ENCODE results near the gene SERPINB5.

Gene SERPINB5

DNA sequence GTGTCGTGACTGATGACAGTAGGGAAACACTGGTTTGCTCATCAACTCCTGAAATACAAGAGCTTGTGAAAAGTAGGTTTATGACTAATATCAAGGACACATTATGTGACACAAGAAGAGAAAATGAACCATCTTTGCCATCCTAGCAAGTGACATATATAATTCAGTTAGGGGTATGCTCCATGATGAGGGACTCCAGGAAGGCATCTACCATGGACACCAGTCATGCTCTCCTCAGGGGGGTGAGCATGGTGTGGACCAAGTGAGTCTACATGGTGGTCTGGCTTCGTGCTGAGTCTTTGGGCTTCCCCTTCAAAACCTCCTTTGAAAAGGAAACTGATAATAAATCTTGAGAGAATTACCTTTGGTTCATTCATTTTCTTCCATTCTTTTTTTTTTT is 11.7 kb upstream of the SERPINB5 start:
- Histone ChIP-seq H3K4me1 (ENCODE audit: low read length) (no peaks in the 10 kb centered on the region), H3K4me2 (ENCODE audit: low read depth, low read length) (no peak overlapping the region), H3K9ac (ENCODE audit: low read length) (no peak overlapping the region), H3K9me2 (replicated peaks; ENCODE audit: insufficient read depth, low read length) (no peaks in the 10 kb centered on the region), H3K36me3 (replicated peaks; ENCODE audit: insufficient read depth, low read length) (no peaks in the 10 kb centered on the region), H3K9me3 (replicated peaks; ENCODE audit: insufficient read depth, low read length) (no peaks in the 10 kb centered on the region), H3K4me3 (ENCODE audit: low read length) (no peak overlapping the region), H3F3A (ENCODE audit: insufficient read depth, low read length) (no peaks in the 10 kb centered on the region), H4K20me1 (ENCODE audit: insufficient read depth, low read length) (no peaks in the 10 kb centered on the region), H3K79me2 (ENCODE audit: low read length) (no peaks in the 10 kb centered on the region), H3K27ac (ENCODE audit: low read length) (no peak overlapping the region), H3K27me3 (replicated peaks; ENCODE audit: insufficient read depth, low read length) (no peaks in the 10 kb centered on the region), H2AFZ (ENCODE audit: low read length) (no peak overlapping the region)
- TF ChIP-seq EZH2phosphoT487 (IDR thresholded peaks at IDR 0.05; ENCODE audit: low read length), result no peak
- no peak for TF ChIP-seq EZH2 (optimal IDR thresholded peaks at IDR 0.05; ENCODE audit: low read depth, low read length)
- TF ChIP-seq, protein P1, sequence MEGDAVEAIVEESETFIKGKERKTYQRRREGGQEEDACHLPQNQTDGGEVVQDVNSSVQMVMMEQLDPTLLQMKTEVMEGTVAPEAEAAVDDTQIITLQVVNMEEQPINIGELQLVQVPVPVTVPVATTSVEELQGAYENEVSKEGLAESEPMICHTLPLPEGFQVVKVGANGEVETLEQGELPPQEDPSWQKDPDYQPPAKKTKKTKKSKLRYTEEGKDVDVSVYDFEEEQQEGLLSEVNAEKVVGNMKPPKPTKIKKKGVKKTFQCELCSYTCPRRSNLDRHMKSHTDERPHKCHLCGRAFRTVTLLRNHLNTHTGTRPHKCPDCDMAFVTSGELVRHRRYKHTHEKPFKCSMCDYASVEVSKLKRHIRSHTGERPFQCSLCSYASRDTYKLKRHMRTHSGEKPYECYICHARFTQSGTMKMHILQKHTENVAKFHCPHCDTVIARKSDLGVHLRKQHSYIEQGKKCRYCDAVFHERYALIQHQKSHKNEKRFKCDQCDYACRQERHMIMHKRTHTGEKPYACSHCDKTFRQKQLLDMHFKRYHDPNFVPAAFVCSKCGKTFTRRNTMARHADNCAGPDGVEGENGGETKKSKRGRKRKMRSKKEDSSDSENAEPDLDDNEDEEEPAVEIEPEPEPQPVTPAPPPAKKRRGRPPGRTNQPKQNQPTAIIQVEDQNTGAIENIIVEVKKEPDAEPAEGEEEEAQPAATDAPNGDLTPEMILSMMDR (IDR thresholded peaks at IDR 0.05; ENCODE audit: low read length), result no peak
- no peak for DNase-seq

GRCh38 chr18:63467699-63468098 is 9.1 kb upstream of the SERPINB5 start:
- no peak for DNase-seq
- Histone ChIP-seq H3K27me3 (replicated peaks; ENCODE audit: insufficient read depth, low read length) (no peaks in the 10 kb centered on the region), H4K20me1 (ENCODE audit: insufficient read depth, low read length) (no peaks in the 10 kb centered on the region), H3K9ac (ENCODE audit: low read length) (no peak overlapping the region), H3F3A (ENCODE audit: insufficient read depth, low read length) (no peaks in the 10 kb centered on the region), H3K9me2 (replicated peaks; ENCODE audit: insufficient read depth, low read length) (no peaks in the 10 kb centered on the region), H3K27ac (ENCODE audit: low read length) (no peak overlapping the region), H3K79me2 (ENCODE audit: low read length) (no peaks in the 10 kb centered on the region), H3K36me3 (replicated peaks; ENCODE audit: insufficient read depth, low read length) (no peaks in the 10 kb centered on the region), H3K4me1 (ENCODE audit: low read length) (no peaks in the 10 kb centered on the region), H3K9me3 (replicated peaks; ENCODE audit: insufficient read depth, low read length) (no peaks in the 10 kb centered on the region), H3K4me2 (ENCODE audit: low read depth, low read length) (no peak overlapping the region), H2AFZ (ENCODE audit: low read length) (no peak overlapping the region), H3K4me3 (ENCODE audit: low read length) (no peak overlapping the region)
- TF ChIP-seq, protein P1 (IDR thresholded peaks at IDR 0.05; ENCODE audit: low read length), result no peak
- TF ChIP-seq EZH2phosphoT487 (IDR thresholded peaks at IDR 0.05; ENCODE audit: low read length), result no peak
- TF ChIP-seq EZH2 (optimal IDR thresholded peaks at IDR 0.05; ENCODE audit: low read depth, low read length), result no peak

DNA sequence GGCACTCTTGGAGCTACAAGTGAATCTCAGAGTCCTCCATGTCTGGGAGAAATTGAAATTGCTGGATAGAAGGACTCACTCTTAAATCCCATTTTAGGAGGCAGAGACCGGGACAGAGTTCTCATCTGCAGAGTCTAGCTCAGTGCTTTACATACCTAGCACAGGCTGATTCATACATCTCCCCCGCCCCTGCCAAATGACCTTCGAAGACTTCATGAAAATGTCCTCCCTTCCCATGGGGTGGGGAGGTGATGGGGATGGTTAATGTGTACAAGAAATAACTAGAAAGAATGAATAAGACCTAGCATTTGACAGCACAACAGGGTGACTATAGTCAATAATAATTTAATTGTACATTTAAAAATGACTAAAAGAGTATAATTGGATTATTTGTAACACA is 8.2 kb upstream of the SERPINB5 start:
- no peaks in the 10 kb centered on the region for H3K9me3 ChIP-seq (replicated peaks; ENCODE audit: insufficient read depth, low read length)
- no peak overlapping the region for H3K4me2 ChIP-seq (ENCODE audit: low read depth, low read length)
- H3K4me1 ChIP-seq (ENCODE audit: low read length), result no peaks in the 10 kb centered on the region
- no peak overlapping the region for H2AFZ ChIP-seq (ENCODE audit: low read length)
- no peaks in the 10 kb centered on the region for H4K20me1 ChIP-seq (ENCODE audit: insufficient read depth, low read length)
- no peaks in the 10 kb centered on the region for H3K79me2 ChIP-seq (ENCODE audit: low read length)
- DNase-seq, result no peak
- TF ChIP-seq EZH2phosphoT487 (IDR thresholded peaks at IDR 0.05; ENCODE audit: low read length), result no peak
- TF ChIP-seq EZH2 (optimal IDR thresholded peaks at IDR 0.05; ENCODE audit: low read depth, low read length), result no peak
- TF ChIP-seq, protein P1 (IDR thresholded peaks at IDR 0.05; ENCODE audit: low read length), result no peak
- no peaks in the 10 kb centered on the region for H3K27me3 ChIP-seq (replicated peaks; ENCODE audit: insufficient read depth, low read length)
- H3K36me3 ChIP-seq (replicated peaks; ENCODE audit: insufficient read depth, low read length), result no peaks in the 10 kb centered on the region
- no peaks in the 10 kb centered on the region for H3K9me2 ChIP-seq (replicated peaks; ENCODE audit: insufficient read depth, low read length)
- H3F3A ChIP-seq (ENCODE audit: insufficient read depth, low read length), result no peaks in the 10 kb centered on the region
- no peak overlapping the region for H3K4me3 ChIP-seq (ENCODE audit: low read length)
- H3K9ac ChIP-seq (ENCODE audit: low read length), result no peak overlapping the region
- no peak overlapping the region for H3K27ac ChIP-seq (ENCODE audit: low read length)

Measured in MM.1S (cell line).